Stimulated activated CD4-positive, alpha-beta T cell treated with anti-CD3 and anti-CD28 coated beads, Interleukin-2, amount 100 ng/mL, for 24 hours (primary cell): Measurements from ENCODE around the gene KRTAP4-8.
"Not testable (repeated sequence)": the region's sequence is repeated elsewhere in the genome, so short reads cannot be mapped to it uniquely, and the experiment has no call there.

Experiments
- DNase-seq, 2 donors: peaks; one replicate each; pipeline ENCODE4 v3.0.0-alpha.2; 2020

Gene KRTAP4-8

GRCh38 chr17:41098042-41098441 is at the start of gene KRTAP4-8:
TSS of gene KRTAP4-8 (minus strand) at chr17:41098142. CDS start at chr17:41098084, 58 bp downstream.
- DNase-seq = no peak

DNA sequence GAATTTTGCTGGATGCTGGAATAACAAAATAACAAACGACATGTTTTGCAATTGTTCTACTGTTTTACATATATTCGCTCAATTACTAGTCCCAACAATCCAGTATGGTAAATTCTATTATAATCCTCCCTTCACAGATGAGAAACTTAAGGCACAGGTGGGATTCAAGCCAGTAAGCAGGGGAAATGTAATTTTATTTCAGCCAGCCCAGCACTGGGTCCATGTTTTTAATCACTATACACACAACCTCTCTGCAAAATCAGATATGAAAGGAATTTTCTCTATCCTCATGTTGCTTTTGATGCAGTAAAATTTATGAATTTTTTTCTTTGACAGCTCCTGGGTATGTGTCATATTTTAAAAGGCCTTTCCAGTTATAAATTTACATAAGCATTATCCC is 47.3 kb upstream of the KRTAP4-8 start:
- DNase-seq = no peak

DNA sequence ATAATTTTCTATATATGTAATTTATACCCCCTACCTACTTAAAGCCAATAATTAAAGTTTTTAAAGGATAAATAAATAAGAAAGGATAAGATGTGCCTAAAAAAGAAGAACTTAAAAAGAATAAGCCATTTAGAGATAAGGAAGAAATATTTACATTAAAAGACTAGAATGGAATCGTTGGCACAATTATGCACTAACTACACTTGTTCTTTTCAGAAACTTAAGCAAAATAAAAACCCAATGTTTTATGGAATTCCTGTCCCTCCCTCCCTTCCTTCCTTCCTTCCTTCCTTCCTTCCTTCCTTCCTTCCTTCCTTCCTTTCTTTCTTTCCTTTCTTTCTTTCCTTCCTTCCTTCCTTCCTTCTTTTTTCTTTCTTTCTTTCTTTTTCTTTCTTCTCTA is 46.9 kb upstream of the KRTAP4-8 start:
- no peak for DNase-seq

- no peak for DNase-seq
Measured at GRCh38 chr17:41141361-41141760, 43.4 kb upstream of the KRTAP4-8 start.

DNA sequence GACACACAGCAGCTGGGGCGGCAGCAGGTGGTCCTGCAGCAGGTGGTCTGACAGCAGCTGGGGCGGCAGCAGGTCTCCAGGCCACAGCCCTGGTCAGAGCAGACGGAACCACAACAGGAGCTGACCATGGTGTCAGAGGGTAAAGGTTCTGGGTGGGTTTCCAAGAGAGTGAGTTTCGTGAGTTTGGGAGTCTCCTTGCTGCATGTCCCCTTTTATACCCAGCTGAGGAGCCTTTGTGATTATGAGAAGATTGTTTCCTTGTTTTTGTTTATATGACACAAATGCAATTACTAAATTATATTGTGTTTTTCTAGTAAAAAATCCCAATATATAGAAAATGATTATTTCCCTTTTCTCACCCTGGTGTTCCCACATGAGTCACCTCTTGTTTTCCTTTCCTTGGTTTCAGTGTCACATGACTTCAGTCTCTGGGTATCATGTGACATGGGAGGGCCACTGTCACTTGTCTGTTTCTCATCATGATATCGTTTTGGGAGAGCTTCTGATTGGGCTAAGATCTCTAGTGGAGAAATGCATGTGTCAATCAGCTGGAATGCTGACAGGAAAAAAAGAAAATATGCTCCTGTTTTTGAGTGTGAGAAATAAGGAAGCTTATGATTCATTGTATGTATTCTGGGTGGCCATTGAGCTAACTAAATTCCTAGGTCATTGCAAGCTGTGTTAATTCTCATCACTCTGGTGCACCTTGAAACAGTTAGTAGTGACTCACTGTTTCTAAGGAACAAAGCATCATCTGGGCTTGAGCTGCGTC is 42.6 kb upstream of the KRTAP4-8 start, which contains the start of gene KRTAP4-6:
KRTAP4-6 (minus strand) TSS at position 185 of the 772 bp plus-strand sequence; CDS start at position 128, 57 bp downstream.
- no peak for DNase-seq

GRCh38 chr17:41139865-41140264 is 41.9 kb upstream of the KRTAP4-8 start:
- not testable (repeated sequence) for DNase-seq

- DNase-seq = no peak
Measured at GRCh38 chr17:41133880-41134735, 36.2 kb upstream of the KRTAP4-8 start.

DNA sequence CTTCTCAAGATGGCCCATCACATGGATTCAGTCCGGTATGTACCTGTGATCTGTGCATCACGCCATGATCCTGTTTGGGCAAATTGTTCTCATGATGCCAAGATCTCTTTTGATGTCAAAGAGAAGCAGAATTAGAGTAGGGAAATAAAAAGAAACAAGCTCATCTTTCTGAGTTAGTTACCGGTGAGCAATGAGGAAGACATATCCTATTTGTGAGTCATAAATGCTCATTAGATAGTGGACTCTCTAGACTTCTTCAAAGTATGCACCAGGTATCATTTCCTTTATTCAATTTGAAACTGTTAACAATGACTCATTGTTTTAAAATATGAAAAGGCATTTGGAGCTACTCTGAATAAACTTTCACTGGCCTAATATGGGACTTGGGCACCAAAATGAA is 34.0 kb upstream of the KRTAP4-8 start:
- DNase-seq = no peak

- no peak for DNase-seq
Measured at GRCh38 chr17:41127371-41127770, 29.4 kb upstream of the KRTAP4-8 start.

- no peak for DNase-seq
Measured at GRCh38 chr17:41126412-41126811, 28.5 kb upstream of the KRTAP4-8 start.

DNA sequence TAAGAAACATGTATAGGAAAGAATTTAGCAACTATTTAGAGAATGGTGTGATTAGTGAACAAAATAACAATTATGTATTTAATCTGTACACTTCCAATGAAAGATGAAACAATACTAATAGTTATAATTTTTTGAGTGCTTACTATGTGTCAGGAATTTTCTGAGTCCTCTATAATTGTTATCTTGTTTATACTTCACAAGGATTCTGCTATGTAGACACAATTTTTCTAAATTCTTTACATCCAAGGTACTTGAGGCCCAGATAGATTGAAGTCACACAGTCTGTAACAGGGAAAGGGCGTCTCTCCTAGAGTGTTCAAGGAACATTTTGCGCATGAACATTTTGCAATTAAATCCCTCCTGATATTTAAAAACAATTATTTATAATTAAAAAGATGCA is 27.1 kb upstream of the KRTAP4-8 start:
- no peak for DNase-seq

GRCh38 chr17:41123991-41124371 is 26.0 kb upstream of the KRTAP4-8 start, which contains the start of gene KRTAP4-12:
TSS of gene KRTAP4-12 (minus strand) at chr17:41124182. CDS start at chr17:41124122, 60 bp downstream.
- DNase-seq = not testable (repeated sequence)

GRCh38 chr17:41123292-41123990 is 25.5 kb upstream of the KRTAP4-8 start:
- not testable (repeated sequence) for DNase-seq

DNA sequence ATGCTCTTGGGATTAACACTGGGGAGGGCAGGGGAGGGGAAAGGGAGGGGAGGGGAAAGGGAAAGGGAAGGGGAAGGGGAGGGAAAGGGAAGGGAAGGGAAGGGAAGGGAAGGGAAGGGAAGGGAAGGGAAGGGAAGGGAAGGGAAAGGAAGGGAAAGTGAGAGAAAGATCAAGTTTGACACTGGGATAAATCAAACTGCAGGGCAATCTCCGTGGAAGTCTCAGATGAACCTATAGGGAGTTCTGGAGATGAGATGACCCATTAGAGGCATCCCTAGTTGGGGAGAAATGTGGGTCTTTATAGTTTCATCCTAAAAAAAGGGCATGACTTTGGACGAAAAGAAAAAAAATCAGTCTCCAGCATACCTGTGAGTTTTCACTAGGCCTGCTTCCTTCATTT is 23.8 kb upstream of the KRTAP4-8 start:
- no peak for DNase-seq

DNA sequence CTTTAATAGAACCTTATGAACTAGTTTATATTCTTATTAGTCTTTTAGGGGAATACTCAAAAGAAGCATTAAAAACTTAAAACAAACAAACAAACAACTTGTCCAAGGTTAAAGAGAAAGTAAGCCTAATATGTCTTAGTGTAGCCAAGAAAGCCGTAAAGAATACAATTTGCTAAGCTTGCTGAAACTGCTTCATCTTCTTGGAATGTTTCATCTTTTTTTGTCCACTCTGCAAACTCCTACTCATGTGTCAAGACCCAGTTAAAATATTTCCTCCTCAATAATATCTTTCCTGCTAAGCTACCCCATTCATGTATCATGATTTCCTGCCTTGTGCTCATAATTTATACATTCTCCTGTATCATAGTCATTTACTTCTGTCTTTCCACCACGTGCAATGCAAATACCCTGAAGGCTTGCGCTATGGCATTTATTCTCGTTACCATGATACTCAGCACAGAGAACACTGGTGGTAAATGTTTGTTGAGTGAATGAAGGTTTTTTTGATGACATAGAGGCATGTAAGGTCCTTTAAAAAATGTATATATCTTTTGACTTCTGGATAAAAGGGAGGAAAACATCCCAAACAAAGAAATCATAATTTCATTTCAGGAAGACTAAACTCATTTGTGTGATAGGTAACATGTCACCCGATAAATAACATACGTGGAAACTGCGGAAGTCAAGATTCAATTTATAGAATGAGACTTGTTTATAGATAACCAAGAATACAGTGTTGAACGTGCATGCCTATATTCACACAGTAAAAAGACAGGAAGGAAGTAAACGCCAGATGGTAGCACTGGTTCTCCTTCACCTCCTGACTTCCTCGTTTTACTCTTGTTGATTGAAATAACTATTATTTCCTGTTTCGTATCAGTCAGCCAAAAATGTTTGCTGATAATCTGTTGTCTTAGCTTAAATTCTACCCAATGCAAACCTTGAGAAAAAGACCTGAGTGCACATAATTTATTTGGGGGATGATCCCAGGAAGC is 22.1 kb upstream of the KRTAP4-8 start:
- not testable (repeated sequence) for DNase-seq

- no peak for DNase-seq
Measured at GRCh38 chr17:41118721-41119120, 20.8 kb upstream of the KRTAP4-8 start.

- DNase-seq = not testable (repeated sequence)
Measured at GRCh38 chr17:41117846-41118386, 20.0 kb upstream of the KRTAP4-8 start, which contains the start of gene KRTAP4-11. TSS of gene KRTAP4-11 (minus strand) at chr17:41118373. CDS start at chr17:41118315, 58 bp downstream.

- no peak for DNase-seq
Measured at GRCh38 chr17:41116297-41116696, 18.4 kb upstream of the KRTAP4-8 start.

- no peak for DNase-seq
Measured at GRCh38 chr17:41111151-41111885, 13.4 kb upstream of the KRTAP4-8 start.

GRCh38 chr17:41108728-41109386 is 10.9 kb upstream of the KRTAP4-8 start:
- DNase-seq = not testable (repeated sequence)
